Endothelial cell of umbilical vein (primary cell): ENCODE measurements around the gene DPF1. TPM values are rescaled to one million over a fixed set of nuclear protein-coding genes. Genes with fewer than 3 reads are reported as not detected.

Source experiments
- BruUV-seq: library from RNA; stranded (reverse); fragments of 400-500 nt; replicated peaks from 2 replicates; lab custom pipeline; 2021; lab: Mats Ljungman, UMichigan
- CTCF ChIA-PET: fragments of 300-600, 350-600 bp; sonication (Branson Sonifier 250); formaldehyde crosslinking; loops from one replicate; lab custom pipeline; 2021; ENCODE audit warnings: antibody characterized with exemption, inconsistent platforms; lab: Charles Lee
- POLR2A ChIA-PET: fragments of 300-600, 350-600 bp; sonication (Branson Sonifier 250); formaldehyde crosslinking; loops from one replicate; lab custom pipeline; 2021; ENCODE audit warnings: antibody characterized with exemption, inconsistent platforms; lab: Charles Lee
- DNase-seq: peaks from one replicate; pipeline ENCODE4 v3.0.0-alpha.2; 2011; ENCODE audit warnings: low read depth, low spot score
- FAIRE-seq: peaks from 2 replicates; lab custom pipeline; 2011; peaks lifted over from hg19 to GRCh38; lab: Jason Lieb, UNC
- H2AFZ ChIP-seq: 2 replicates; pipeline ENCODE4 v1.6.0; 2012; ENCODE audit warnings: low read depth, low read length, control low read depth, inconsistent platforms
- H3K27ac ChIP-seq: 2 replicates; pipeline ENCODE4 v1.5.1; 2011; ENCODE audit warnings: low read depth, mild to moderate bottlenecking, control low read depth, low read length, moderate library complexity; ENCODE audit not compliant: insufficient read depth
- H3K27me3 ChIP-seq, 2 experiments: 2 replicates each; pipeline versions ENCODE4 v1.6.0 to v1.6.1; 2011; ENCODE audit warnings: low read length in 2 of 2, mixed read lengths in 1 of 2; ENCODE audit not compliant: control insufficient read depth in 2 of 2, insufficient read depth in 2 of 2
- H3K36me3 ChIP-seq, 2 experiments: 2 replicates in 1 of 2; 3 replicates in 1 of 2; pipeline ENCODE4 v1.5.1; 2011; ENCODE audit warnings: low read length in 2 of 2, mild to moderate bottlenecking in 1 of 2, moderate library complexity in 1 of 2; ENCODE audit not compliant: control insufficient read depth in 2 of 2, insufficient read depth in 2 of 2; ENCODE audit errors: extremely low read depth in 1 of 2
- H3K4me1 ChIP-seq: 3 replicates; pipeline ENCODE4 v1.5.1; 2011; ENCODE audit warnings: mild to moderate bottlenecking, low read length; ENCODE audit not compliant: control insufficient read depth, insufficient read depth; ENCODE audit errors: extremely low read depth
- H3K4me2 ChIP-seq: 2 replicates; pipeline ENCODE4 v1.6.1; 2011; ENCODE audit warnings: low read length, control low read depth, mixed read lengths; ENCODE audit not compliant: insufficient read depth
- H3K4me3 ChIP-seq, 3 experiments: fragments of 200-600 bp in 1 of 3; sonication (generic), shearing (Covaris generic) in 1 of 3; replicated peaks in 1 of 3; 2 replicates each; pipeline ENCODE4 v1.5.1; 2011 to 2016; ENCODE audit warnings: control low read depth in 3 of 3, low read length in 3 of 3, mild to moderate bottlenecking in 2 of 3, inconsistent platforms in 1 of 3, low read depth in 1 of 3, moderate library complexity in 1 of 3; ENCODE audit not compliant: insufficient read depth in 1 of 3
- H3K79me2 ChIP-seq: 2 replicates; pipeline ENCODE4 v1.6.0; 2012; ENCODE audit warnings: low read length, inconsistent platforms; ENCODE audit not compliant: control insufficient read depth, insufficient read depth
- H3K9ac ChIP-seq: replicated peaks from 2 replicates; pipeline ENCODE3; 2011; ENCODE audit warnings: low read length, control low read depth; ENCODE audit not compliant: insufficient read depth; ENCODE audit errors: extremely low read depth
- H3K9me1 ChIP-seq: replicated peaks from 3 replicates; pipeline ENCODE4 v1.6.0; 2011; ENCODE audit warnings: mild to moderate bottlenecking, low read length; ENCODE audit not compliant: control insufficient read depth, insufficient read depth; ENCODE audit errors: extremely low read depth
- H3K9me3 ChIP-seq: replicated peaks from 2 replicates; pipeline ENCODE4 v1.5.1; 2012; ENCODE audit warnings: low read length, inconsistent platforms; ENCODE audit not compliant: control insufficient read depth, insufficient read depth
- H4K20me1 ChIP-seq: replicated peaks from 2 replicates; pipeline ENCODE3; 2011; ENCODE audit warnings: mild to moderate bottlenecking, low read length; ENCODE audit not compliant: control insufficient read depth, insufficient read depth; ENCODE audit errors: extremely low read depth
- CTCF ChIP-seq, 2 donors: IDR thresholded peaks; 1 replicate in 1 of 2; 2 replicates in 1 of 2; pipeline ENCODE4 v1.5.1; 2011; ENCODE audit warnings: low read length in 2 of 2, mild to moderate bottlenecking in 2 of 2, moderate library complexity in 2 of 2, control low read depth in 1 of 2, inconsistent platforms in 1 of 2, low read depth in 1 of 2; ENCODE audit not compliant: insufficient read depth in 1 of 2; ENCODE audit errors: extremely low read depth in 1 of 2
- EZH2 ChIP-seq: IDR thresholded peaks from 2 replicates; pipeline ENCODE4 v1.6.1; 2012; ENCODE audit warnings: borderline replicate concordance, low read depth, mild to moderate bottlenecking, moderate library complexity, low read length, inconsistent platforms; ENCODE audit not compliant: severe bottlenecking
- FOS ChIP-seq: IDR thresholded peaks from 2 replicates; pipeline ENCODE4 v1.6.1; 2011; ENCODE audit warnings: mild to moderate bottlenecking, low read length, moderate library complexity, borderline replicate concordance; ENCODE audit not compliant: insufficient read depth
- GATA2 ChIP-seq: IDR thresholded peaks from 2 replicates; pipeline ENCODE4 v1.7.0; 2011; ENCODE audit warnings: low read depth, mild to moderate bottlenecking, moderate library complexity, mixed read lengths, low read length; ENCODE audit not compliant: insufficient read length, insufficient read depth
- JUN ChIP-seq: IDR thresholded peaks from 2 replicates; pipeline ENCODE4 v1.6.1; 2011; ENCODE audit warnings: borderline replicate concordance, low read depth; ENCODE audit not compliant: insufficient read length, insufficient read depth
- MYC ChIP-seq: IDR thresholded peaks from one replicate; pipeline ENCODE4 v1.6.1; 2011; ENCODE audit warnings: mild to moderate bottlenecking, low read depth, low read length
- POLR2A ChIP-seq: IDR thresholded peaks from 2 replicates; pipeline ENCODE4 v1.6.1; 2012; ENCODE audit warnings: low read depth, mild to moderate bottlenecking, control low read depth, low read length
- POLR2AphosphoS5 ChIP-seq: IDR thresholded peaks from 2 replicates; pipeline ENCODE4 v1.6.1; 2012; ENCODE audit warnings: low read depth, mild to moderate bottlenecking, control low read depth, low read length, moderate library complexity; ENCODE audit not compliant: insufficient read depth
- dilution Hi-C: fragments of 300-500 bp; cut with MboI; formaldehyde crosslinking; loops from one replicate; pipeline ENCODE4 v1.15.0; 2019; ENCODE audit warnings: low sequenced_read_pairs; ENCODE audit not compliant: extremely low pct_ligation_motif_present
- intact Hi-C: fragments of 100-400 bp; cut with micrococcal nuclease; formaldehyde crosslinking; loops from one replicate; pipeline ENCODE4 v1.10.0; 2022
- polyA plus RNA-seq, 4 experiments: library from polyadenylated mRNA; depleted of rRNA in 3 of 4; stranded (reverse) in 3 of 4; unstranded in 1 of 4; fragments of >200 nt; gene quantifications; 2 replicates each; pipeline versions ENCODE4 v1.2.1 to v1.2.3, GENCODE V29; 2011 to 2012; ENCODE audit warnings: missing spikeins in 1 of 4
- total RNA-seq: library from RNA; stranded (reverse); gene quantifications from 2 replicates; pipeline ENCODE4 v1.2.3, GENCODE V29; 2021
- TF ChIP-seq, protein P1 (sequence below): IDR thresholded peaks from 2 replicates; pipeline ENCODE4 v1.6.1; 2011; ENCODE audit not compliant: insufficient read depth, insufficient read length

The DPF1 gene
- total and polyA plus RNA-seq, 2 donors (not counting 3 experiments of a cell fraction or from before 2014, with no cell fraction given): 2.0 to 3.9 TPM

DNA sequence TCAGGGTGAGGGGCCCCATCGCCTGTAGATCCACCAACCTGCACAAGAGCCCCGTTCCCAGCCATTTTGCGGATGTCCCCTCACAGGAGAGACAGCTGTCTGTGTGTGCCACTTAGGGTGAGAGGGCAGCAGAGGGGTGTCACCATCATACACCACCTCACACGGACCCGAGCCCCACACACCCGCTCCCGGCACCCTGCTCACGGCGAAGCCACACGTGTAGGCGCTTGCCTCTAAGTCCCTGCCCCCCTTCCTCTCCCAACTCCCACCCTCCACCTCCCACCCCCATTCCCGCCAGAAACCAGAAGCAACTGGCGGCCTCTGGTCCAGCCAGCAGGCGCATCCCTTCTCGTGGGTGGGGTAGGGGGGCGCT lies 4.0 kb upstream of the DPF1 start:
- Histone ChIP-seq H3K36me3 (no peaks in the 10 kb centered on the region), H3K27ac (no peak overlapping the region), H3K4me3 (no peak overlapping the region), H3K4me1 (peaks cover 12% of the 10 kb centered on the region), H3K9me3 (no peaks in the 10 kb centered on the region), H2AFZ (no peak overlapping the region), H4K20me1 (no peaks in the 10 kb centered on the region), H3K9ac (no peak overlapping the region), H3K27me3 (peaks cover 9 to 14% of the 10 kb centered on the region in 2 experiments), H3K4me2 (no peak overlapping the region), H3K9me1 (no peaks in the 10 kb centered on the region), H3K79me2 (no peaks in the 10 kb centered on the region)
- ChIA-PET POLR2A (no interaction called here), CTCF (interaction anchor here (1.4 to 3.3 kb wide), 4 partner anchors 7 to 266 kb away, joined by 3 to 15 read pairs (median 8); partner anchors contain the start of genes CATSPERG and PSMD8)
- no TSS peak for BruUV-seq
- DNase-seq (no peak), FAIRE-seq (no peak)
- intact Hi-C loops: loop anchor here (10.0 kb wide), 1 partner anchor 223 kb away; no protein-coding TSS in a partner anchor
- TF ChIP-seq EZH2 (no peak), POLR2A (no peak), JUN (no peak), POLR2AphosphoS5 (no peak), GATA2 (no peak), MYC (no peak), FOS (no peak), CTCF (IDR thresholded peaks at IDR 0.05; ENCODE audit: extremely low read depth in 1 of 2, insufficient read depth in 1 of 2, low read depth in 1 of 2, low read length in 2 of 2) (no peak)
- TF ChIP-seq, protein P1, sequence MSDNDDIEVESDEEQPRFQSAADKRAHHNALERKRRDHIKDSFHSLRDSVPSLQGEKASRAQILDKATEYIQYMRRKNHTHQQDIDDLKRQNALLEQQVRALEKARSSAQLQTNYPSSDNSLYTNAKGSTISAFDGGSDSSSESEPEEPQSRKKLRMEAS: no peak
- dilution Hi-C loops: no loop called here
